ENCODE measurements around the gene PIP5K1A. TPM values are rescaled to one million over a fixed set of nuclear protein-coding genes. Genes with fewer than 3 reads are reported as not detected.
A peak's percentile ranks its signal among the peaks of the same experiment; 100 is the strongest.

The PIP5K1A gene
- total and polyA plus RNA-seq, 5 donors: 20.4 to 50.7 (median 35.8) TPM

DNA sequence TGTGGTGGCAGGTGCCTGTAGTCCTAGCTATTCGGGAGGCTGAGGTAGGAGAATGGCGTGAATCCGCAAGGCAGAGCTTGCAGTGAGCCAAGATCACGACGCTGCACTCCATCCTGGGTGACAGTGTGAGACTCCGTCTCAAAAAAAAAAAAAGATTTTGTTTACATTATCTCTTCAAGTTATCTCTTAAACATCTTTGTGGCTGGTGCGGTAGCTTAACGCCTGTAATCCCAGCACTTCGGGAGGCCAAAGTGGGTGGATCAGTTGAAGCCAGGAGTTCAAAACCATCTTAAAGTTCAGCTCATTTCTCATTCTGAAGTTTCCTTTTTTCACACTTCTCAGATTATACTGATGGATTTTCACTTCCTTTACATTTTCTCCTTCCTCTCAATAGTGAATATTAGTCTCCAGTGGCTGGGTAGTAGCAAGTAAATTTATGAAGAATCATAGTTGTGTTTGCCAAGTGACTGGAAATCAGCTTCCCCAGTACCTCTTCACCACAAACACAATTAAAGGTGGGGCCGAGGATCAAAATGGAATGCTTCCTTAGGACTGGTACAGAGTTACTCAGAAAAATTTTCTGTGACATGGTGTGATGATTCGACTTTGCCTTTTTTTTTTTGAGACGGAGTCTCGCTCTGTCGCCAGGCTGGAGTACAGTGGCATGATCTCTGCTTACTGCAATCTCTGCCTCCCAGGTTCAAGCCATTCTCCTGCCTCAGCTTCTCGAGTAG, 13.8 kb downstream of the PIP5K1A start:
- Histone ChIP-seq H3K4me1 (ENCODE audit: control insufficient read depth, insufficient read depth, low read length) (no peaks in the 10 kb centered on the region), H3K27ac (ENCODE audit: low read length) (no peak overlapping the region), H3K27me3 (ENCODE audit: control insufficient read depth, insufficient read depth) (no peaks in the 10 kb centered on the region), H3K9me3 (ENCODE audit: control insufficient read depth, low read length) (no peaks in the 10 kb centered on the region), H3K4me3 (ENCODE audit: low read length) (no peak overlapping the region)
- intact Hi-C loops (cut with DNase I): no loop called here
- WGBS: 87% methylated on average over 15 of the region's 15 CpGs
- no peak for DNase-seq
- no peak for ATAC-seq

DNA sequence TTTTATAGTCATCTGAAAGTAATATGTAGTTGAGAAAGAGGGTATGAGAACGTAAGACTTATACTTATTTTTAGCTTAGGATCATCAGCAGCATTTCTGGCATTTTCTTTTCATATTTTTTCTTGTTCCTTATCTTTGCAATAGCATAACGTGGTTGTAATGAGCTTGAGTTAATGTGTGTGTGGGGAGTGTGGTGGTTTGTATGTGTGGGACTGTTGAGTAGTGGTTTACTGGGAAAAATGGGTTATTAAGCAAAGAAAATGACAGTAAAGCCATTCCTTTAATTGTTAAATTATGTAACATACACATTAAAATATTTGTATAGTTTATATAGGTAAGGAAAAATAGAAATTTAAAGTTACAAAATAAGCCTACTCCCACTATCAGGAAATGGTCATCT, 15.2 kb downstream of the PIP5K1A start:
- no peaks in the 10 kb centered on the region for H3K27me3 ChIP-seq (ENCODE audit: control insufficient read depth, insufficient read depth)
- H3K4me3 ChIP-seq (ENCODE audit: low read length): no peak overlapping the region
- ATAC-seq: no peak
- intact Hi-C loops (cut with DNase I): no loop called here
- 25% methylated on average over 2 of the region's 2 CpGs for WGBS
- DNase-seq: no peak
- no peak overlapping the region for H3K27ac ChIP-seq (ENCODE audit: low read length)
- H3K4me1 ChIP-seq (ENCODE audit: control insufficient read depth, insufficient read depth, low read length): no peaks in the 10 kb centered on the region
- no peaks in the 10 kb centered on the region for H3K9me3 ChIP-seq (ENCODE audit: control insufficient read depth, low read length)

DNA sequence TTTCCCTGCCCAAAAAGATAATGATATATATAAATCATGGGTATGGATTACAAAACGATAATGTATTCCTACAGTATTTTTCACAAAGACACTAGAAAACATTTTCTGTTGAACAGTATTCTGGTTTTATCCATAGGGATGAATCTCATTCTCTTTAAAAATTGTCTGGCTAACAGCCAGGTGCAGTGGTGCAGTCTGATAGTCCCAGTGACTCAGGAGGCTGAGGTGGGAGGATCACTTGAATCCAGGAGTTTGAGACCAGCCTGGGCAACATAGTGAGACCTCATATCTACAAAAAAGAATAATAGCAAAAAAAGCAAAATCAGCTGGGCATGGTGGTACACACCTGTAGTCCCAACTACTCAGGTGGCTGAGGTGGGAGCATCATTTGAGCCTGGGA, 23.3 kb downstream of the PIP5K1A start:
- Histone ChIP-seq H3K4me3 (ENCODE audit: low read length) (no peak overlapping the region), H3K27me3 (ENCODE audit: control insufficient read depth, insufficient read depth) (no peaks in the 10 kb centered on the region), H3K9me3 (ENCODE audit: control insufficient read depth, low read length) (no peaks in the 10 kb centered on the region), H3K4me1 (ENCODE audit: control insufficient read depth, insufficient read depth, low read length) (no peaks in the 10 kb centered on the region), H3K27ac (ENCODE audit: low read length) (no peak overlapping the region)
- DNase-seq (no peak), ATAC-seq (no peak)
- 85% methylated on average over 1 of the region's 1 CpG for WGBS
- intact Hi-C loops (cut with DNase I): no loop called here

DNA sequence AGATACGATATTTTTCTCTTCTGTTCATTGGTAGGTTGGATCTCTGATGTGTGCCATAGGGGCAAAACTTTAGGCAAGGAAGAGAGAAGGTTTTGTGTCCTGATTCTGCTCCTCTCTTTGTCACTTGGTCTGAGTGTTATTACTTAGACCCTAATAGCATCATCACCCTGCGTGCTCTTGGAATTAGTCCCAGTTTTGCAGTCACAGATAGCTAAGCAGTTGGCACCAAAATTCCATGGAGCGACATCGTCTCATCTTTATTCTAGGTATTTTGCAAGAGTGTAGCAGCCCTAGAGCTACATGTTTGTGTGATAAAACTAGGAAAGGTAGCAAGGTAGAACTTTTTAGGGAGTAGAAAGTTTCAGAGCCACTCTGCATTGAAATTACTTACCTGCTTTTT, 23.8 kb downstream of the PIP5K1A start:
- no peak for DNase-seq
- 65% methylated on average over 4 of the region's 4 CpGs for WGBS
- no peak overlapping the region for H3K27ac ChIP-seq (ENCODE audit: low read length)
- peak; percentile 41 to 50 for ATAC-seq
- no peaks in the 10 kb centered on the region for H3K4me1 ChIP-seq (ENCODE audit: control insufficient read depth, insufficient read depth, low read length)
- no peaks in the 10 kb centered on the region for H3K9me3 ChIP-seq (ENCODE audit: control insufficient read depth, low read length)
- H3K4me3 ChIP-seq (ENCODE audit: low read length): no peak overlapping the region
- intact Hi-C loops (cut with DNase I): no loop called here
- H3K27me3 ChIP-seq (ENCODE audit: control insufficient read depth, insufficient read depth): no peaks in the 10 kb centered on the region

DNA sequence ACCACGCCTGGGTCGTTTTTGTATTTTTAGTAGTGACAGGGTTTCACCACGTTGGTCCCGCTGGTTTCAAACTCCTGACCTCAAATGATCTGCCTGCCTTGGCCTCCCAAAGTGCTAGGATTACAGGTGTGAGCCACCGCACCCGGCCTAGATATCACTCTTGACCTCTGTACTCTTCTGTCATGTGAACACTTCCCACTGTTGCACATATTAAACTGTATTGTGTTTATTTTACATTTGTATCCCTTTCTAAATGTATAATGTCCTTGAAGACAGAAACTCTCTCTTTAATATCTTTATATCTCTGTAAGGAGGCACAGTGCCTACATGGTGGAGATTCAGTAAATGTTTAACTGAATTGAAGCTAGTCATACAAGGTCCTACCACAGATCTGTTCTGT, 36.9 kb downstream of the PIP5K1A start:
- Histone ChIP-seq H3K4me1 (ENCODE audit: control insufficient read depth, insufficient read depth, low read length) (no peaks in the 10 kb centered on the region), H3K27me3 (ENCODE audit: control insufficient read depth, insufficient read depth) (no peaks in the 10 kb centered on the region), H3K4me3 (ENCODE audit: low read length) (no peak overlapping the region), H3K9me3 (ENCODE audit: control insufficient read depth, low read length) (no peaks in the 10 kb centered on the region), H3K27ac (ENCODE audit: low read length) (no peak overlapping the region)
- 92% methylated on average over 6 of the region's 6 CpGs for WGBS
- intact Hi-C loops (cut with DNase I): no loop called here
- DNase-seq: no peak
- ATAC-seq: no peak

- DNase-seq (no peak), ATAC-seq (no peak)
- H3K4me1 ChIP-seq (ENCODE audit: control insufficient read depth, insufficient read depth, low read length): no peaks in the 10 kb centered on the region
- H3K4me3 ChIP-seq (ENCODE audit: low read length): no peak overlapping the region
- H3K27ac ChIP-seq (ENCODE audit: low read length): no peak overlapping the region
- intact Hi-C loops (cut with DNase I): no loop called here
- WGBS: 79% methylated on average over 4 of the region's 4 CpGs
- H3K27me3 ChIP-seq (ENCODE audit: control insufficient read depth, insufficient read depth): no peaks in the 10 kb centered on the region
- H3K9me3 ChIP-seq (ENCODE audit: control insufficient read depth, low read length): no peaks in the 10 kb centered on the region
Measured at GRCh38 chr1:151237678-151238466, 39.5 kb downstream of the PIP5K1A start.

GRCh38 chr1:151238467-151238739, 40.1 kb downstream of the PIP5K1A start:
- ATAC-seq (no peak), DNase-seq (no peak)
- intact Hi-C loops (cut with DNase I): no loop called here
- Histone ChIP-seq H3K27me3 (ENCODE audit: control insufficient read depth, insufficient read depth) (no peaks in the 10 kb centered on the region), H3K4me1 (ENCODE audit: control insufficient read depth, insufficient read depth, low read length) (no peaks in the 10 kb centered on the region), H3K4me3 (ENCODE audit: low read length) (no peak overlapping the region), H3K27ac (ENCODE audit: low read length) (no peak overlapping the region), H3K9me3 (ENCODE audit: control insufficient read depth, low read length) (no peaks in the 10 kb centered on the region)
- 53% methylated on average over 1 of the region's 1 CpG for WGBS

DNA sequence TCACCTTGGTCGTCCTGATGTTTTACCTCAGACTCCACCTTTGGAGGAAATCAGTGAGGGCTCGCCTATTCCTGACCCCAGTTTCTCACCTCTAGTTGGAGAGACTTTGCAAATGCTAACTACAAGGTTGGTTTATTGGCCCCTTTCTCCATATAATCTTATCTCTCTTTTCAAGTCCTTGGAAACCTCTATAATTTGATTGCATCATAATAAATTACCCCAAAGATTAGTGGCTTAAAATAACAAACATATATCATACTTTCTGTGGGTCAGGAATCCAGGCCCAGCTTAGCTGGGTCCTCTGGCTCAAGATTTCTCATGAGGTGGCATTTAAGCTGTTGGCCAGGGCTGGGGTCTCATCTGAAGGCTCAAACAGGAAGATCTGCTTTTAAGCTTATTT, 44.1 kb downstream of the PIP5K1A start:
- H3K4me1 ChIP-seq (ENCODE audit: control insufficient read depth, insufficient read depth, low read length): no peaks in the 10 kb centered on the region
- H3K27ac ChIP-seq (ENCODE audit: low read length): no peak overlapping the region
- H3K4me3 ChIP-seq (ENCODE audit: low read length): no peak overlapping the region
- H3K9me3 ChIP-seq (ENCODE audit: control insufficient read depth, low read length): no peaks in the 10 kb centered on the region
- no peak for ATAC-seq
- DNase-seq: no peak
- no peaks in the 10 kb centered on the region for H3K27me3 ChIP-seq (ENCODE audit: control insufficient read depth, insufficient read depth)
- 94% methylated on average over 2 of the region's 2 CpGs for WGBS
- intact Hi-C loops (cut with DNase I): no loop called here

DNA sequence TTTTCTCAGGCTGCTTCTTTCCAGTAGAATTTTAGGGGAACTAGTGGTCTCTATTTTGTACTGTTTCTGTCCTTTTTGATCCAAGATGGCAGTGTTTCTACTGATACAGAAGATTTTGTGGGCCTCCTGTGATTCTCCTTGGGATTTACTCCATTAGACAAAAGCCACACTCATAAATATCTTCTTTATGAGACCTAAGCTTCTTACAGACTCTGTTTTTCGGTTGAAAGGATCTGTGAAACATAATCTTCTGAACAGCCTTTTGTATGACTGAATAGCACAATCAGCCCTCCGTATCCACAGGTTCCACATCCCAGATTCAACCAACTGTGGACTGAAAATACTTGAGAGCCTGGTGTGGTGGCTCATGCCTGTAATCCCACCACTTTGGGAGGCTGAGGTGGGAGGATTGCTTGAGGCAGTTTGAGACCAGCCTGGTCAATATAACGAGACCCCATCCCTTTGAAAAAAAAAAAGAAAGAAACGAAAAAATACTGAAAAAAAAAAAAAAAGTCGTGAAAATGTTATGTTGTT, 45.4 kb downstream of the PIP5K1A start:
- no peaks in the 10 kb centered on the region for H3K9me3 ChIP-seq (ENCODE audit: control insufficient read depth, low read length)
- DNase-seq (no peak), ATAC-seq (no peak)
- no peak overlapping the region for H3K4me3 ChIP-seq (ENCODE audit: low read length)
- no peaks in the 10 kb centered on the region for H3K27me3 ChIP-seq (ENCODE audit: control insufficient read depth, insufficient read depth)
- WGBS: 84% methylated on average over 5 of the region's 5 CpGs
- no peak overlapping the region for H3K27ac ChIP-seq (ENCODE audit: low read length)
- no peaks in the 10 kb centered on the region for H3K4me1 ChIP-seq (ENCODE audit: control insufficient read depth, insufficient read depth, low read length)
- intact Hi-C loops (cut with DNase I): no loop called here

GRCh38 chr1:151246786-151247185, 48.4 kb downstream of the PIP5K1A start:
- Histone ChIP-seq H3K27ac (ENCODE audit: low read length) (no peak overlapping the region), H3K27me3 (ENCODE audit: control insufficient read depth, insufficient read depth) (no peaks in the 10 kb centered on the region), H3K4me3 (ENCODE audit: low read length) (no peak overlapping the region), H3K9me3 (ENCODE audit: control insufficient read depth, low read length) (no peaks in the 10 kb centered on the region), H3K4me1 (ENCODE audit: control insufficient read depth, insufficient read depth, low read length) (no peaks in the 10 kb centered on the region)
- intact Hi-C loops (cut with DNase I): no loop called here
- ATAC-seq (no peak), DNase-seq (no peak)
- 82% methylated on average over 2 of the region's 2 CpGs for WGBS

GRCh38 chr1:151251656-151252470, 53.5 kb downstream of the PIP5K1A start:
- Histone ChIP-seq H3K9me3 (ENCODE audit: control insufficient read depth, low read length) (no peaks in the 10 kb centered on the region), H3K27ac (ENCODE audit: low read length) (no peak overlapping the region), H3K4me3 (ENCODE audit: low read length) (no peak overlapping the region), H3K4me1 (ENCODE audit: control insufficient read depth, insufficient read depth, low read length) (no peaks in the 10 kb centered on the region), H3K27me3 (ENCODE audit: control insufficient read depth, insufficient read depth) (no peaks in the 10 kb centered on the region)
- 63% methylated on average over 16 of the region's 16 CpGs for WGBS
- ATAC-seq (peak in 1 of 2 donors; percentile 38), DNase-seq (peak in 2 of 3 donors; percentile 61 to 85)
- intact Hi-C loops (cut with DNase I): loop anchor here in 3 of 4 donors (2.0 to 5.0 kb wide), 2 partner anchors 55 kb away; partner anchors contain the start of gene PIP5K1A (in 2 of the 3)
